ENCODE results near the gene CBX1.
"Not testable (repeated sequence)": the region's sequence is repeated elsewhere in the genome, so short reads cannot be mapped to it uniquely, and the experiment has no call there.

Gene CBX1

DNA sequence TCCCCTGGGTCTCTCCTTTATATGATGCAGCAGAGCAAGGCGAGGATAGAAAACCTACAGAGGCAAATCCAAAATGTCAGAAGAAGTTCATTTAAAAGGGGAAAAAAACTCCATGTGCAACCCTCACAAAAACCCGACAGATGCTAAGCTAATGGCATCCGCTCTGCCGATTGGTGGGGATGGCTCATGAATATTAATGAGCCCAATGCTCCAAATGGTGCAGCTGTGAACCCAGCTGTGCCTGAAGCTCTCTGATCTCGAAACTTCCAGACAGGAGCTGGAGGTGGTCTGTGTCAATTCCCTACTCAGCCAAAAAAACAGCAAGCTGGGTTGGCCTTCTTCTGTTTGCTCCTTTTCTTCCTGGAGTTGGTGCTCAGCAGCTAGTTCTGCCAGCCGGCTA lies 21.8 kb upstream of the CBX1 start:
- no peak for DNase-seq (ENCODE audit: low read depth)

- DNase-seq (ENCODE audit: low read depth), result no peak
These were observed 21.4 kb upstream of the CBX1 start for GRCh38 chr17:48122665-48123045.

GRCh38 chr17:48121923-48122664 lies 20.8 kb upstream of the CBX1 start:
- DNase-seq (ENCODE audit: low read depth), result no peak

DNA sequence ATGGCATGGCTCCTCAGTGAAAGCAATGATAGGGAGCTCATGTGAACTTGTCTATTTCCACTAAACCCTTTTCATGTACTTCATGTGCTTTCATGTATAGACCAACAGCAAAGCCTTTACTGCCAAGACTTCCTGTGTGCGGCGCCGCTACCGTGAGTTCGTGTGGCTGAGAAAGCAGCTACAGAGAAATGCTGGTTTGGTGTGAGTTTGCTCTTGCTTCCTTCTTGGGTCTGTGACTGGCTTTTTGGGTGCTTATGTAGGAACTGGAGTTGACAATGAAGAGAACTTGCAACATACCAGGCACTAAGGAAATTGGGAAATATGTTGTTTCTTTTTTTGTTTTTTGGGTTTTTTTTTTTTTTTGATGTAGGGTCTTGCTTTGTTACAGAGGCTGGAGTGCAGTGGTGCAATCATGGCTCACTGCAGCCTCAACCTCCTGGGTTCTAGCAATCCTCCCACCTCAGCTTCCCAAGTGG lies 12.0 kb upstream of the CBX1 start:
- DNase-seq (ENCODE audit: low read depth), result peak; percentile 36

- no peak for DNase-seq (ENCODE audit: low read depth)
These were observed 10.6 kb upstream of the CBX1 start for GRCh38 chr17:48111937-48112241.

DNA sequence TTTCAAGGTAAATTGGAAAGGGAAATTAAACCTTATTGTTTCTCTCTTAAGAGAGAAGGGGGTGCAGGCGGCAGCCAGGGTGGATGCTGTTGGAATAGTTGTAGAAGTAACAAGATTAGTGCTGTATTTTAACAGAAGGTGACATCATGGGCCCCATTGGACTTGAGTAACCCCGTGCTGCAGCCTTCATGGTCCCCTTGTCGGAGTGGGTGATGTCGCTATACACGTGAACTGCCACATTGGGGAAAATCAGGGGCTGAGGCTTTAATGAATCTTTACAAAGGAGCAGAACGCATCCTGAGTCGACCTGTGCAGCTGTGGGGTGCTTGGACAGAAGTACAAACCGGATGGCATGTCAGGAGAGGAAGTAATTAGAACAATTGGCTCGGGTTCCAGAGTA lies 9.5 kb upstream of the CBX1 start:
- no peak for DNase-seq (ENCODE audit: low read depth)

GRCh38 chr17:48107137-48108055 lies 6.1 kb upstream of the CBX1 start, which contains the start of gene SNX11:
Gene SNX11 (plus strand): TSS chr17:48107766. CDS start chr17:48112044, 4,278 bp downstream.
- DNase-seq (ENCODE audit: low read depth), result peak; percentile 95

DNA sequence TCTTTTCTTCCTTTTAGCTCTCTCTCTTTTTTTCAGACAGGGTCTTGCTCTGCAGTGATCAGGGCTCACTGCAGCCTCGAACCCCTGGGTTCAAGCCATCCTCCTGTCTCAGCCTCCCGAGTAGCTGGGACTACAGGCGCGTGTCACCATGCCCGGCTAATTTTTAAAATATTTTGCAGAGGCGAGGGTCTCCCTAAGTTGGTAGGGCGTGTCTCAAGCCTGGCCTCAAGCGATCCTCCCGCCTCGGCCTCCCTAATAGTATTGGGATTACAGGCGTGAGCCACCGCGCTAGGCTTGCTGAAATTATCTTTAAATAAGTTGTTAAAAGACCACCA lies 5.5 kb upstream of the CBX1 start:
- no peak for DNase-seq (ENCODE audit: low read depth)

- DNase-seq (ENCODE audit: low read depth), result no peak
These were observed 3.2 kb upstream of the CBX1 start for GRCh38 chr17:48104440-48104839.

GRCh38 chr17:48102798-48103715 lies 1.8 kb upstream of the CBX1 start:
- no peak for DNase-seq (ENCODE audit: low read depth)

GRCh38 chr17:48102043-48102750 lies 919 bp upstream of the CBX1 start:
- no peak for DNase-seq (ENCODE audit: low read depth)

DNA sequence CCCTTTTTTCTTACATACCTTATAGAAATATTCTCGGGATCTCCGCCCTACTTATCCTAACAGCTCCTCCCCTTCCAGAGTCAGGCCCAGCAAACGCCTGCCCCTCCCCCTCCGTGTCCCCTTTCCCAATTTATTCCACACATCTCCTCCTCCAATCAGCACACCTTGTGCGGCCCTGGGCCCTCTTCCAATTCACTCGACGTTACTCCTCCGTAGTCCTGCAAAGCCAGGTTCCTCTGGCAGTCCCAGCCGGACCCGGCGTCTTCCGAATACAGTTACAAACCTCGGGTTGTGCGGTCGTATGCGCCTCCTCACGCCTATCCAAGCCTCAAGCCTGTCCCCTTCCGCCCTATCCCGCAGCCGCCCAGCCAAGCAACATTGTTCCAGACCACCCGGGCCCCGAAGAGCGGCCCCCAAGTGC lies 677 bp downstream of the CBX1 start:
- no peak for DNase-seq (ENCODE audit: low read depth)

- DNase-seq (ENCODE audit: low read depth), result no peak
These were observed 1.1 kb downstream of the CBX1 start for GRCh38 chr17:48100160-48100559.

GRCh38 chr17:48095611-48096010 lies 5.7 kb downstream of the CBX1 start:
- no peak for DNase-seq (ENCODE audit: low read depth)

DNA sequence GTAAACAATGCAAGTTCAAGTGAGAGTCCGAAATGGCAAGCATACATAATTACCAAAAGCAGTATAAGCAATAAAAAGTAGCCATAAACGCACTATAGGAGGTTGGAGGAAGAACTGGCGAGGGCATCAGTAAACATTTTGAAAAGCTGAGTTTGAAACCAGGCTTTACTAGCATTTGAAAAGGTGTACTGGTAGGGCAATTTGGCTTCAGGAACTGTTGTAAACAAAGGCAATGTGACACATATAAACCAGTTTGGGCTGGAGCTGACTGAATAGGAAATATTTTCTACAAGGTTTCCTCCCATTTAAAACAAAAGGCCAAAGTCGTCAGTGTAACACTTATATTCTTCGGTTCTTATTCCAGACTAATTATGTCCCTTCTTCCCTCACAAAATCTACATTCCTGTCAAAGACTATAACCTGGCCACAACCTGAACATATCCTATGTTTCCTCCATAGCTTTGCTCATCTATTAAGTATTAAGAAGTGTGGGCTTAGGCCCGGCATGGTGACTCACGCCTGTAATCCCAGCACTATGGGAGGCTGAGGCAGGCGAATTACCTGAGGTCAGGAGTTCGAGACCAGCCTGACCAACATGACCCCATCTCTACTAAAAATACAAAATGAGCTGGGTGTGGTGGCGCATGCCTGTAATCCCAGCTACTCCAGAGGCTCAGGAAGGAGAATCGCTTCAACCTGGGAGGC lies 7.8 kb downstream of the CBX1 start:
- no peak for DNase-seq (ENCODE audit: low read depth)

DNA sequence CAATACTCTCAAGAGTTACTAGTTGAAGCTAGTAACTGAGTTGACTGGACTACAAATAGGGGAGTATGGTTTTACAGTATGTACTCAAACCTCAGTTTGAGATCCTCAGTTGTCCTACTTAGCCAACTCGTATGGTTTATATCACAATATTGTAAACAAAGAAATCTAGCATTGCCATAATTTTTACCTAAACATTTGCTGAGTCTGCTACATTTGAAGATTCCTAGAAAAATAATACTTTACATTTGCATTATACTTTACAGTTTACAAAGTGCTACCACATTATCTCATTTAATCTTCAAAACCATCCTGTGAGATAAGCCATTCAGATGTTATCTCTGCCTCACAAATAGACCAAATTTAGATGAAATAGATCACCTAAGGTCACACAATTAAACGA lies 16.3 kb downstream of the CBX1 start:
- DNase-seq (ENCODE audit: low read depth), result no peak

DNA sequence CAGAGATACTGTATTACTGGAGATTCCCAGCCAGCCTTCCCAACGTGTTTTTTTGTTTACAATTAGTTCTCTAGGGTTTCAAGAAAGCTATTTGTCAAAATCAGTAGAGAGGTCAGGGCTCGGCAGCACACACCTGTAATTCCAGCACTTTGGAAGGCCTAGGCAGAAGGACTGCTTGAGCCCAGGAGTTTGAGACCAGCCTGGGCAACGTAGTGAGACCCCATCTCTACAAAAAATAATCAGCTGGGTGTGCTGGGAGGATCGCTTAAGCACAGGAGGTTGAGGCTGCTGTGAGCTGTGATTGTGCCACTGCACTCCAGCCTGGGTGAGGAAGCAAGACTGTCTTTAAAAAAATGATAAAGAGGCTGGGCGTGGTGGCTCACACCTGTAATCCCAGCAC lies 19.4 kb downstream of the CBX1 start:
- no peak for DNase-seq (ENCODE audit: low read depth)

GRCh38 chr17:48077152-48077551 lies 24.1 kb downstream of the CBX1 start:
- DNase-seq (ENCODE audit: low read depth), result not testable (repeated sequence)

DNA sequence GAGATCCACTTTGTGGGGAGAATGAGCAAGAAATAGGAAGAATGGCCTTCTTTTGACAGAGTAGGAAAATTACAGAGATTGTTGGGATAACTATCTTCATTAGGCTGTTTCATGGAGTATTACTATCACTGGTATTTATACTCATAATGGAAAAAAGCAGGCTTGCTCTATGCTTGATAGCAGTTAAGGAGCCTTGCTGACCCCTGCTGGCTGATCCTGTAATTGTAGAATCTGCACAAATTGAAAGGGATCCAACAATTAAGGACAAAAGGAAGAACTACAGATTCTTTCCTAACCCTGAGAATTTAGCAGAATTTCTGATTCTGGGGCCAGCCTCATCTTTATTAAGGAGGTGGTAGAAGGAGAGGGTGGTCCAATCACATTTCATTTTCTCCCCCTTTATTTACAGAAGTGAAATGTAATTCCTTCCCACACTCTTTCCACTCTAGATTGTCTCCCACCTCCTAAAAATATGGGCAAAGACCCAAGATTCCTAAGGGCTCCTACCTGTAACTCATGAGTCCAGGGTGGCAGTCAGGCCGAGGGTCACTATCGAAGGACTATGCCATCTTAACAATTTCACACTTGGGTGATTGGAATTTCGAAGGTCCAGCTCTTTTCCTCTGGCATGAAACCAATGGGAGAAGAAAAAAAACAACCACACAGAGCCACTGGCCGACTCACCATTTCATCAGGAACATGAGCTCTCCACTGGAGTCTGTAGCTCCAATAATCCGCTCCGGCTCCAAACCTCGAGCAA lies 26.8 kb downstream of the CBX1 start:
- DNase-seq (ENCODE audit: low read depth), result peak; percentile 68

DNA sequence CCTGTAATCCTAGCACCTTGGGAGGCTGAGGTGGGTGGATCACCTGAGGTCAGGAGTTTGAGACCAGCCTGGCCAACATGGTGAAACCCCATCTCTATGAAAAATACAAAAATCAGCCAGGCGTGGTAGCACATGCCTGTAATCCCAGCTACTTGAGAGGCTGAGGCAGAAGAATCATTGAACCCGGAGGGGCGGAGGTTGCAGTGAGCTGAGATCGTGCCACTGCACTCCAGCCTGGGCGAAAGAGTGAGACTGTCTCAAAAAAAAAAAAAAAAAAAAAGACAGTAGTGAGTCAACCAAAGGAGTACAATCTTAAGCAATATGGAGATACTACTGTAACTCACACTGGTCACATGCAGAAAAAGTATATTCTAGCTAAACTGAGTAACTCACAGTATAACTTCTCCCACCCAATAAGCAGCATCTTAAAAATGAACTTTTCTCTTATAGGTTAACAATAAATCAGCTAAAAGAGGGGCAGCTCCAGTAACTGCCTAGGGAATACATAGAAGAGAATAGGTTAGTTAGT lies 27.6 kb downstream of the CBX1 start:
- not testable (repeated sequence) for DNase-seq (ENCODE audit: low read depth)

Measured in activated T-cell treated with anti-CD3 and anti-CD28 coated beads for 1 hour (primary cell).